HL-60 (cell line): Measurements from ENCODE around the gene HIF1A.

Experiments used
- GABPA ChIP-seq: IDR thresholded peaks from 2 replicates; pipeline ENCODE4 v1.6.1; 2012; ENCODE audit warnings: low read depth
- POLR2AphosphoS5 ChIP-seq: IDR thresholded peaks from 2 replicates; pipeline ENCODE4 v1.6.1; 2012; ENCODE audit warnings: low read depth
- REST ChIP-seq: IDR thresholded peaks from 2 replicates; pipeline ENCODE4 v1.6.1; 2012; ENCODE audit warnings: low read depth; ENCODE audit not compliant: insufficient replicate concordance
- SPI1 ChIP-seq: IDR thresholded peaks from 2 replicates; pipeline ENCODE4 v1.6.1; 2012; ENCODE audit warnings: low read depth, mild to moderate bottlenecking, borderline replicate concordance
- TF ChIP-seq, protein P1 (sequence below): IDR thresholded peaks from one replicate; pipeline ENCODE4 v1.5.1; 2011; ENCODE audit warnings: low read length, control low read depth, inconsistent platforms; ENCODE audit not compliant: insufficient read depth

DNA sequence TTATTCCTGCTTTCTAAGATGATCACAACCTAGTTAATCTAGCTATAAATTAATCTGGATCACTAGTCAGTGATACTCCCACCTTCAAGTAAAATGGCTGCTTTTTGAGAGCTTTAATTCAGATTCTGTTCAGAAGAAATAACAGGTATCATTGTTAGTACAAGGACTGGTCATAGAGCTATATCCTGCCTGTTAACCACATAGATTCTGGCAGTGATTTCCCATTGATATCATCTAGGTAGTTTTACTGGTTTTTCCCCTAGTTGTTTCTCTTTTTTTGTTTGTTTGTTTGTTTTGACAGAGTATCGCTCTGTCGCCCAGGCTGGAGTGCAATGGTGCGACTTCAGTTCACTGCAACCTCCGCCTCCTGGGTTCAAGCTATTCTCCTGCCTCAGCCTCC, 39.0 kb upstream of the HIF1A start:
- TF ChIP-seq POLR2AphosphoS5 (no peak), REST (no peak), SPI1 (no peak), GABPA (no peak)
- TF ChIP-seq, protein P1, sequence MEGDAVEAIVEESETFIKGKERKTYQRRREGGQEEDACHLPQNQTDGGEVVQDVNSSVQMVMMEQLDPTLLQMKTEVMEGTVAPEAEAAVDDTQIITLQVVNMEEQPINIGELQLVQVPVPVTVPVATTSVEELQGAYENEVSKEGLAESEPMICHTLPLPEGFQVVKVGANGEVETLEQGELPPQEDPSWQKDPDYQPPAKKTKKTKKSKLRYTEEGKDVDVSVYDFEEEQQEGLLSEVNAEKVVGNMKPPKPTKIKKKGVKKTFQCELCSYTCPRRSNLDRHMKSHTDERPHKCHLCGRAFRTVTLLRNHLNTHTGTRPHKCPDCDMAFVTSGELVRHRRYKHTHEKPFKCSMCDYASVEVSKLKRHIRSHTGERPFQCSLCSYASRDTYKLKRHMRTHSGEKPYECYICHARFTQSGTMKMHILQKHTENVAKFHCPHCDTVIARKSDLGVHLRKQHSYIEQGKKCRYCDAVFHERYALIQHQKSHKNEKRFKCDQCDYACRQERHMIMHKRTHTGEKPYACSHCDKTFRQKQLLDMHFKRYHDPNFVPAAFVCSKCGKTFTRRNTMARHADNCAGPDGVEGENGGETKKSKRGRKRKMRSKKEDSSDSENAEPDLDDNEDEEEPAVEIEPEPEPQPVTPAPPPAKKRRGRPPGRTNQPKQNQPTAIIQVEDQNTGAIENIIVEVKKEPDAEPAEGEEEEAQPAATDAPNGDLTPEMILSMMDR = no peak
